Measurements from ENCODE around the gene AGTR1.

Gene AGTR1

GRCh38 chr3:148705314-148705713 lies 7.6 kb downstream of the AGTR1 start:
- Mint-ChIP-seq H3K36me3 (ENCODE audit: low read depth) (no peaks in the 10 kb centered on the region), H3K4me1 (peaks cover 17% of the 10 kb centered on the region), H3K27me3 (ENCODE audit: low read depth) (peaks cover 4% of the 10 kb centered on the region), H3K4me3 (no peak overlapping the region), H3K9me3 (no peaks in the 10 kb centered on the region), H3K27ac (no peak overlapping the region)
- TF ChIP-seq CTCF (IDR thresholded peaks at IDR 0.05; ENCODE audit: unreplicated experiment in 3 of 3), result no peak

GRCh38 chr3:148707601-148708380 lies 10.1 kb downstream of the AGTR1 start:
- Mint-ChIP-seq H3K36me3 (ENCODE audit: low read depth) (no peaks in the 10 kb centered on the region), H3K9me3 (no peaks in the 10 kb centered on the region), H3K27me3 (ENCODE audit: low read depth) (no peaks in the 10 kb centered on the region), H3K4me3 (no peak overlapping the region), H3K4me1 (peaks cover 31% of the 10 kb centered on the region), H3K27ac (peak overlapping the region; percentile 0 to 64 (median 48))
- no peak for TF ChIP-seq CTCF (IDR thresholded peaks at IDR 0.05; ENCODE audit: unreplicated experiment in 3 of 3)

- Mint-ChIP-seq H3K36me3 (ENCODE audit: low read depth) (no peaks in the 10 kb centered on the region), H3K4me3 (no peak overlapping the region), H3K9me3 (no peaks in the 10 kb centered on the region), H3K4me1 (peaks cover 31% of the 10 kb centered on the region), H3K27me3 (ENCODE audit: low read depth) (no peaks in the 10 kb centered on the region), H3K27ac (peak overlapping the region in 1 of 3 experiments; percentile 72)
- TF ChIP-seq CTCF (IDR thresholded peaks at IDR 0.05; ENCODE audit: unreplicated experiment in 3 of 3), result no peak
Observed at GRCh38 chr3:148708409-148708808, 10.7 kb downstream of the AGTR1 start.

GRCh38 chr3:148709560-148710253 lies 12.0 kb downstream of the AGTR1 start:
- peak overlapping the region in 2 of 3 experiments; percentile 61 to 72 for H3K27ac Mint-ChIP-seq
- no peaks in the 10 kb centered on the region for H3K9me3 Mint-ChIP-seq
- H3K27me3 Mint-ChIP-seq (ENCODE audit: low read depth), result no peaks in the 10 kb centered on the region
- no peak for TF ChIP-seq CTCF (IDR thresholded peaks at IDR 0.05; ENCODE audit: unreplicated experiment in 3 of 3)
- H3K4me3 Mint-ChIP-seq, result no peak overlapping the region
- no peaks in the 10 kb centered on the region for H3K36me3 Mint-ChIP-seq (ENCODE audit: low read depth)
- peaks cover 31% of the 10 kb centered on the region for H3K4me1 Mint-ChIP-seq

GRCh38 chr3:148710665-148711064 lies 13.0 kb downstream of the AGTR1 start:
- TF ChIP-seq CTCF (IDR thresholded peaks at IDR 0.05; ENCODE audit: unreplicated experiment in 3 of 3), result no peak
- Mint-ChIP-seq H3K36me3 (ENCODE audit: low read depth) (no peaks in the 10 kb centered on the region), H3K4me1 (peaks cover 31% of the 10 kb centered on the region), H3K27me3 (ENCODE audit: low read depth) (no peaks in the 10 kb centered on the region), H3K27ac (peak overlapping the region; percentile 44 to 72 (median 61)), H3K4me3 (no peak overlapping the region), H3K9me3 (no peaks in the 10 kb centered on the region)

All from nephron (organoid).